Stimulated activated CD4-positive, alpha-beta T cell treated with anti-CD3 and anti-CD28 coated beads, Interleukin-4, amount 100 ng/mL, for 1 hour (primary cell): ENCODE data around the gene PCDHA7.
"Not testable (repeated sequence)": the region's sequence is repeated elsewhere in the genome, so short reads cannot be mapped to it uniquely, and the experiment has no call there.

Experiments used
- DNase-seq: peaks from one replicate; pipeline ENCODE4 v3.0.0-alpha.2; 2020

Gene PCDHA7

DNA sequence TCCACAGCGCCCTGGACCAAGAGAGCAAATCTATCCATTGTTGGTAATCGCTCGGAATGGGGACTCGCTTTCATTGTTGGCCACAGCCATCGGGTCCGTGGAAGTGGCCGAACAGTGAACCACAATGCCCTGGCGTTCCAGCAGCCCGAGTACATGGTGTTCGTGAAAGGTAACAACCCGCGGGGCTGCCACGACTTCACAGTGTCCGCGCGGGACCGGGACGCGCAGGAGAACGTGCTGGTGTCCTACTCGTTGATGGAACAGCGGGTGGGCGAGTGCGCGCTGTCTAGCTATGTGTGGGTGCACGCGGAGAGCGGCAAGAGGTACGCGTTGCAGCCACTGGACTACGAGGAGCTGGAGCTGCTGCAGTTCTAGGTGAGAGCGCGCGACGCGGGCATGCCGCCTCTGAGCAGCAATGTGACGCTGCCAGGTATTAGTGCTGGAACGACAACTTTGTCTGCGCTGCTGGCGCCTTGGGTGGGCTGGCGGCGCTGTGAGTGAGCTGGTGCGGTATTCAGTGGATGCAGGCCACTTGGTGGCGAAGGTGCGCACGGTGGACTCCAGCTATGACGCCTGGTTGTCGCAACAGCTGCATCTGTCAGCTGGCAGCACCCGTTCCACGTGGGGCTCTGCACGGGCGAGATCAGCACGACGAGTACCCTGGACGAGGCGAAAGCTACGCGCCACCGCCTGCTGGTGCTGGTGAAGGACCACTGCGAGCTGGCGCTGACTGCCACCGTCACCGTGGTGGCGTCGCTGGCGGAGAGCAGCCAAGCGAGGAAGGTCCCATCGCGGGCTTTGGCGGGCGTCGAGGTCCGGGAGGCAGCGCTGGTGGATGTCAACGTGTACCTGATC, 28.6 kb downstream of the PCDHA7 start:
- DNase-seq, result no peak

DNA sequence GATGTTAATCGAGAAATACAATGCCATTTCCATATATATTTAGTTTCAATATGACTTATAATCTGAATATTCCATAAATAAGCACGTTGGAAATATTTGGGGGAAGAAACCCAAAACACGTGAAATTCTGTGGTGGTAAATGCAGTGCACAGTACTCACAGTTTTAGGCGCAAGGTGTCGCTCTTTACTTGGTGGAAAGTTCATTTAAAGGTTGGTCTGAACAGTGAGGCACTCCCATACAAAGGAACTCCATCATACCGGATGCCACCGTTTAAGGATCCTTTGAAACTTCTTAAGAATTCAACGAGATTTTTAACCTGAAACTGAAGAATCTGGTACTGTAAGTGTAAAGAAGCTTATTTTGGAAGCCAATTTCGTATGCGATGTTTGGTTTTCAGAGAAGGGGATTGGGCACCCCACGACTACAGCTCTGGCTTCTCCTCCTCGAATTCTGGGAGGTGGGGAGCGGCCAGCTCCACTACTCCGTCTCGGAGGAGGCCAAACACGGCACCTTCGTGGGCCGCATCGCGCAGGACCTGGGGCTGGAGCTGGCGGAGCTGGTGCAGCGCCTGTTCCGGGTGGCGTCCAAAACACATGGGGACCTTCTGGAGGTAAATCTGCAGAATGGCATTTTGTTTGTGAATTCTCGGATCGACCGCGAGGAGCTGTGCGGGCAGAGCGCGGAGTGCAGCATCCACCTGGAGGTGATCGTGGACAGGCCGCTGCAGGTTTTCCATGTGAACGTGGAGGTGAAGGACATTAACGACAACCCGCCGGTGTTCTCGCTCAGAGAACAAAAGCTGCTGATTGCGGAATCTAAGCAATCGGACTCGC, 34.9 kb downstream of the PCDHA7 start, which contains the start of gene PCDHA11:
PCDHA11 (plus strand) TSS at position 237 of the 834 bp plus-strand sequence; CDS start at position 384, 147 bp downstream.
- no peak for DNase-seq

DNA sequence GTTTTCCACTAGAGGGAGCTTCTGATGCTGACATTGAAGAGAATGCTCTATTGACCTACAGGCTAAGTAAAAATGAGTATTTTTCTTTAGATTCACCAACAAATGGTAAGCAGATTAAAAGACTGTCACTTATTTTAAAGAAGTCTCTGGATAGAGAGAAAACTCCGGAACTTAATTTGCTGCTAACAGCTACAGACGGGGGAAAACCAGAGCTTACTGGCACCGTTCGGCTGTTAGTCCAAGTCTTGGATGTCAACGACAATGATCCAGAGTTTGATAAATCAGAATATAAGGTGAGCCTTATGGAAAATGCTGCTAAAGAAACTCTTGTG, 35.5 kb downstream of the PCDHA7 start:
- no peak for DNase-seq

DNA sequence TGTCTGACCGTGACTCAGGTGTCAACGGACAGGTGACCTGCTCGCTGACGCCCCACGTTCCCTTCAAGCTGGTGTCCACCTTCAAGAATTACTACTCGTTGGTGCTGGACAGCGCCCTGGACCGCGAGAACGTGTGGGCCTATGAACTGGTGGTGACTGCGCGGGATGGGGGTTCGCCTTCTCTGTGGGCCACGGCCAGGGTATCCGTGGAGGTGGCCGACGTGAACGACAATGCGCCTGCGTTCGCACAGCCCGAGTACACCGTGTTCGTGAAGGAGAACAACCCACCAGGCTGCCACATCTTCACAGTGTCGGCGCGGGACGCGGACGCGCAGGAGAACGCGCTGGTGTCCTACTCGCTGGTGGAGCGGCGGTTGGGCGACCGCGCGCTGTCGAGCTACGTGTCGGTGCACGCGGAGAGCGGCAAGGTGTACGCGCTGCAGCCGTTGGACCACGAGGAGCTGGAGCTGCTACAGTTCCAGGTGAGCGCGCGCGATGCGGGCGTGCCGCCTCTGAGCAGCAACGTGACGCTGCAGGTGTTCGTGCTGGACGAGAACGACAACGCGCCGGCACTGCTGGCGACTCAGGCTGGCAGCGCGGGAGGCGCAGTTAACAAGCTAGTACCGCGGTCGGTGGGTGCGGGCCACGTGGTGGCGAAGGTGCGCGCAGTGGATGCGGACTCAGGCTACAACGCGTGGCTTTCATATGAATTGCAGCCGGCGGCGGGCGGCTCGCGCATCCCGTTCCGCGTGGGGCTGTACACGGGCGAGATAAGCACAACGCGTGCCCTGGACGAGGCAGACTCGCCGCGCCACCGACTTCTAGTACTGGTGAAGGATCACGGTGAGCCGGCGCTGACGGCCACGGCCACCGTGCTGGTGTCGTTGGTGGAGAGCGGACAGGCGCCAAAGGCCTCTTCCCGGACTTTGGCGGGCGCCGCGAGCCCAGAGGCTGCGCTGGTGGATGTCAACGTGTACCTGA, 36.4 kb downstream of the PCDHA7 start:
- DNase-seq, result no peak

DNA sequence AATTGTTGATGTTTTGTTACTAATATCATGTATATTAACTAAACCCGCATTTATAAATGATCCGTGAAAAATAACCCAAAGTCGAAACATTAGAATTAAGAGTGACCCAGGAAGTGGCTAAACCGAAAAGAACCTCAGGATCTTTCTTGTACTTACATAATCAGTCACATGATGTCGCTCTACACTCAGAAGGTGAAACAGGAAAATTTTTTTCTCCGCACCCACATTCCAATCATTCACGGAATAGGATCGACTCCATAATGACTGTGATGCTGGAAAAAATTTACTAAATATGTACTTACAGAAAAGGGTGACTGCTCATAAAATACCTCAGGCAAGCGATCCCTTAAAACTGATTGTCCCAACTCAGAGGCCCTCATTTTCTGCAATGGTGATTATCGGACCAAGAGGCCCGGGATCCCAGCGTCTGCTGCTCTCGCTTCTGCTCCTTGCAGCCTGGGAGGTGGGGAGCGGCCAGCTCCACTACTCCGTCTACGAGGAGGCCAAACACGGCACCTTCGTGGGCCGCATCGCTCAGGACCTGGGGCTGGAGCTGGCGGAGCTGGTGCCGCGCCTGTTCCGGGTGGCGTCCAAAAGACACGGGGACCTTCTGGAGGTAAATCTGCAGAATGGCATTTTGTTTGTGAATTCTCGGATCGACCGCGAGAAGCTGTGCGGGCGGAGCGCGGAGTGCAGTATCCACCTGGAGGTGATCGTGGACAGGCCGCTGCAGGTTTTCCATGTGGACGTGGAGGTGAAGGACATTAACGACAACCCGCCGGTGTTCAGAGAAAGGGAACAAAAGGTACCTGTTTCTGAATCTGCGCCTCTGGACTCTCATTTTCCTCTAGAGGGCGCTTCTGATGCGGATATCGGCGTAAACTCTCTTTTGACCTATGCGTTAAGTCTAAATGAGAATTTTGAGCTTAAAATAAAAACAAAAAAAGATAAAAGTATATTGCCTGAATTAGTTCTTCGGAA, 41.3 kb downstream of the PCDHA7 start, which contains the start of gene PCDHA12:
PCDHA12 (plus strand) TSS at position 224 of the 981 bp plus-strand sequence; CDS start at position 389, 165 bp downstream.
- DNase-seq, result no peak

DNA sequence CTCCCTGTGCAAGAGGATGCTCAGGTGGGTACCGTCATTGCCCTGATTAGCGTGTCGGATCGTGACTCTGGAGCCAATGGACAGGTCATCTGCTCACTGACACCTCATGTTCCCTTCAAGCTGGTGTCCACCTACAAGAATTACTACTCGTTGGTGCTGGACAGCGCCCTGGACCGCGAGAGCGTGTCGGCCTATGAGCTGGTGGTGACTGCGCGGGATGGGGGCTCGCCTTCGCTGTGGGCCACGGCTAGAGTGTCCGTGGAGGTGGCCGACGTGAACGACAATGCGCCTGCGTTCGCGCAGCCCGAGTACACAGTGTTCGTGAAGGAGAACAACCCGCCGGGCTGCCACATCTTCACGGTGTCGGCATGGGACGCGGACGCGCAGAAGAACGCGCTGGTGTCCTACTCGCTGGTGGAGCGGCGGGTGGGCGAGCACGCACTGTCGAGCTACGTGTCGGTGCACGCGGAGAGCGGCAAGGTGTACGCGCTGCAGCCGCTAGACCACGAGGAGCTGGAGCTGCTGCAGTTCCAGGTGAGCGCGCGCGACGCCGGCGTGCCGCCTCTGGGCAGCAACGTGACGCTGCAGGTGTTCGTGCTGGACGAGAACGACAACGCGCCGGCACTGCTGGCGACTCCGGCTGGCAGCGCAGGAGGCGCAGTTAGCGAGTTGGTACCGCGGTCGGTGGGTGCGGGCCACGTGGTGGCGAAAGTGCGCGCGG, 42.6 kb downstream of the PCDHA7 start:
- DNase-seq, result not testable (repeated sequence)

DNA sequence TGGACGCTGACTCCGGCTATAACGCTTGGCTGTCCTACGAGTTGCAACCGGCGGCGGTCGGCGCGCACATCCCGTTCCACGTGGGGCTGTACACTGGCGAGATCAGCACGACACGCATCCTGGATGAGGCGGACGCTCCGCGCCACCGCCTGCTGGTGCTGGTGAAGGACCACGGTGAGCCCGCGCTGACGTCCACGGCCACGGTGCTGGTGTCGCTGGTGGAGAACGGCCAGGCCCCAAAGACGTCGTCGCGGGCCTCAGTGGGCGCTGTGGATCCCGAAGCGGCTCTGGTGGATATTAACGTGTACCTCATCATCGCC, 43.2 kb downstream of the PCDHA7 start:
- DNase-seq, result no peak

DNA sequence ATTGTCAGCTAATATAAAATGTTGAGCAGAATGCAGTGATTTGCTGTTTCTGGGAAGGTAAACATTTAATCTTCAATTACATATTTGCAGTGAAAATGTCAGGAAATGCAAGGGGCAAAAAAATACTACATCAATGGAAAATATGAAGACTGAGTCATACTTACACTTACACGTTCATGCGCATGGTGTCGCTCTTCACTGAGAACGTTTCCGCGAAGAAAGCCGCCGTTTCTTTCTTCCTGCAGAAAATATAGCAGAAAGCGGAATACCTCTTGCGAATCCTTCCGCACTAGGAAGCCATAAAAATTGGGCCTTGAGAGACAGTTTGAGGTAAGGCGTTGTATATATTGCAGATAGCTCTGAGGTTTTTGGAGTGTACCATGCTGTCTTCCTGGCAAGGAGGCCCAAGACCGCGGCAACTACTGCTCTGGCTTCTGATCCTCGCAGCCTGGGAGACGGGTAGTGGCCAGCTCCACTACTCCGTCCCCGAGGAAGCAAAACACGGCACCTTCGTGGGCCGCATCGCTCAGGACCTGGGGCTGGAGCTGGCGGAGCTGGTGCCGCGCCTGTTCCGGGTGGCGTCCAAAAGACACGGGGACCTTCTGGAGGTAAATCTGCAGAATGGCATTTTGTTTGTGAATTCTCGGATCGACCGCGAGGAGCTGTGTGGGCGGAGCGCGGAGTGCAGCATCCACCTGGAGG, 48.0 kb downstream of the PCDHA7 start, which contains the start of gene PCDHA13:
PCDHA13 (plus strand) TSS at position 236 of the 702 bp plus-strand sequence; CDS start at position 381, 145 bp downstream.
- DNase-seq, result no peak

DNA sequence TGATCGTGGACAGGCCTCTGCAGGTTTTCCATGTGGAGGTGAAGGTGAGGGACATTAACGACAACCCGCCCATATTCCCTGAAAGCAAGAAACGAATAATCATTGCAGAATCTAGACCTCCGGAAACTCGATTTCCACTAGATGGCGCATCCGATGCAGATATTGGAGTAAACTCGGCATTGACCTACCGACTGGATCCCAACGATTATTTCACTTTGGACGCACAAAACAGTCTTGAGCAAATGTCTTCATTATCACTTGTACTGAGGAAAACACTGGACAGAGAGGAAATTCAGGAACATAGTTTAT, 48.5 kb downstream of the PCDHA7 start:
- no peak for DNase-seq

DNA sequence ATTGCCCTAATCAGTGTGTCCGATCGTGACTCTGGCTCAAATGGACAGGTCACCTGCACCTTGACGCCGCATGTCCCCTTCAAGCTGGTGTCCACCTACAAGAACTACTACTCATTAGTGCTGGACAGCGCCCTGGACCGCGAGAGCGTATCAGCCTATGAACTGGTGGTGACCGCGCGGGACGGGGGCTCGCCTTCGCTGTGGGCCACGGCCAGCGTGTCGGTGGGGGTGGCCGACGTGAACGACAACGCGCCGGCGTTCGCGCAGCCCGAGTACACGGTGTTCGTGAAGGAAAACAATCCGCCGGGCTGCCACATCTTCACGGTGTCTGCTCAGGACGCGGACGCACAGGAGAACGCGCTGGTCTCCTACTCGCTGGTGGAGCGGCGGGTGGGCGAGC, 49.3 kb downstream of the PCDHA7 start:
- no peak for DNase-seq

DNA sequence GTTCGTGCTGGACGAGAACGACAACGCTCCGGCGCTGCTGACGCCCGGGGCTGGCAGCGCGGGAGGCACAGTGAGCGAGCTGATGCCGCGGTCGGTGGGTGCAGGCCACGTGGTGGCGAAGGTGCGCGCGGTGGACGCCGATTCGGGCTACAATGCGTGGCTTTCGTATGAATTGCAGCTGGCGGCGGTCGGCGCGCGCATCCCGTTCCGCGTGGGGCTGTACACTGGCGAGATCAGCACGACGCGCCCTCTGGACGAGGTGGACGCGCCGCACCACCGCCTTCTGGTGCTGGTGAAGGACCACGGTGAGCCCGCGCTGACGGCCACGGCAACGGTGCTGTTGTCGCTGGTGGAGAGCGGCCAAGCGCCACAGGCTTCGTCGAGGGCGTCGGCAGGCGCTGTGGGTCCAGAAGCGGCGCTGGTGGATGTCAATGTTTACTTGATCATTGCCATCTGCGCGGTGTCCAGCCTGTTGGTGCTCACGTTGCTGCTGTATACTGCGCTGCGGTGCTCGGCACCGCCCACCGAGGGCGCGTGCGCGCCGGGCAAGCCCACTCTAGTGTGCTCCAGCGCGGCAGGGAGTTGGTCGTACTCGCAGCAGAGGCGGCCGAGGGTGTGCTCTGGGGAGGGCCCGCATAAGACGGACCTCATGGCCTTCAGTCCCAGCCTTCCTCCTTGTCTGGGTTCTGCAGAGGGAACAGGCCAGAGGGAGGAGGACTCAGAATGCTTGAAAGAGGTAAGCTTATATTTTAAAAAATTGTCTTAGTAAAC, 50.0 kb downstream of the PCDHA7 start:
- DNase-seq, result no peak
